ENCODE data around the gene USP36. TPM values are rescaled to one million over a fixed set of nuclear protein-coding genes. Genes with fewer than 3 reads are reported as not detected.

Gene USP36
- total RNA-seq, 1 experiment from 2014 or later: 28.8 TPM

DNA sequence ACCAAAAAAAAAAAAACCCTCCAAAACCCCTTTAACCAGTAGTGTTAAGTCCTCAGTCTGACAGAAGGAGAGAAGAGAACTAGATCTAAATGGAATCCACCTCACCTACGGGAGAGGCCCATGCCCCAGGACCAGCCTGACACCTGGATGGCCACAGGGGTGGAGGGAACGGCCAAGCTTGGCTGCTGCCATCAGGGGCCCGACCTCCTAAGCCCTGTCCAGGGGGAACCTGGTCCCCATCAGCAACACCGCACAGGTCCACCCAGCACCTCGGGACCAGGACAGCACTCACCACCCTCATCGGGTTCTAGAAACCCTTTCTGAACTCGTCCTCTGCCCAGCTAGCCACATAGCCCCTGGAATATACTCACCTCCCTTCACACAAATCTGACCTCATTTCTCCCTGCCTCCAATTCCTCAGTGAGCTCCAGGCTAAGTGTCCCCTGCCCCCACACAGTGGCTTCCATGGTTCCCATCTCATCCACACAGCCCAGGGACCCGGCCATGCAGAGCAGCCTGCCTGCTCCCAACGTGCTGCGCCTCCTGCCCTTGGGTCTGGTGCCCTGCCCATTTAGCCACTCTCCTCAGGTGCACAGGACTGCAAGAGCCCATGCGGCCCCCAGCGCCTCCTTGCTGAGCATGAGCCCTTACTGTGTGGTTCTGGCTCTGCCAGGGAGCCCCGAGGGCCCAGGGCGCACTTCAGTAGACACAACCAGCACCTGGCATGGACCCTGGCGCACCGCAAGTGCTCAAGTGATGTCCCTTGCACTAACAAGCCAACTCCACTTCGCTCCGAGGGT, 40.3 kb downstream of the USP36 start:
- in situ Hi-C loops (cut with HindIII; ENCODE audit: low pct_unique_long_range_greater_than_20kb, low sequenced_read_pairs): no loop called here

DNA sequence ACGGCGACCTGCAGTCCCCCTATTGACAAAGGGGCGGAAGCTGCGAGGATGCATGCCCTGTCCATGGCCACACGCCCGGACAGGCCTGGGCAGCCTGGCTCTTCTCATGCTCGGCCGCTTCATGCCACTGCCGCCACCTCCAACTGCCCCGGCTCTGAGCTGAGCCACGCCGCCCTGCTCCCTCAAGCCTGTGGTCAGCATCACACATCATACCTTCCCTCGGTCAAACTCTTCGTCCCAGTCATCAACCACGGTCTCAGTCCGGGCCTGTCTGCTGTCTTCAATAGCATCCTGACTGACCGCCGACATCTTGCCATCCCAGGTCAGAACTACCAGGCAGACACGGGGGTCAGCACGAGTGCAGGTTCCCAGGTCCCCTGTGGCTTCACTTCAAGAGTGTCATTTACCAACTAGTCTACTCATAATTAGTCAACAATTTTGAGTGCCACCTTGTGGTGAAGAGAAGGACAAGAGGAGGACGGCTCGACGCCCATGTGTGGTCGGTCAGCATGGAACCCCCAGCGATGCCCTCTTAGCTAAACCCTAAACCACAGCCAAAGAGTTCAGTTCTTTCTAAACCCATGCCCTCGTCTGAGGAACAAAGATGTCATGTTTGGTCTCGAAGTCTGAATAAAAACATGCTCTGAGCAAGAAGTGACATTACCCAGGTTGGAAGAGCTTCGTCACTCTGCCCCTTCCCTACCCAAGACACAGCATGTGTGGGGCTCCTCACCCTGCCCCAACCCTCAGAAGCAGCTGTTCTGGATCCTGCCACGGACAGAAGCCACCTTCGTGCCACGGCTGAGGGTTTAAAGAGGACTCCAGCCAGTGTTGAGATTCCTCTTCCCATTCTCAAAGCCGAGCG, 41.7 kb downstream of the USP36 start:
- in situ Hi-C loops (cut with HindIII; ENCODE audit: low pct_unique_long_range_greater_than_20kb, low sequenced_read_pairs): no loop called here
- DNase-seq (ENCODE audit: low read depth): peak; percentile 24

More for the DNA sequence above, 40.3 kb downstream of the USP36 start:
- no peak for DNase-seq (ENCODE audit: low read depth)

DNA sequence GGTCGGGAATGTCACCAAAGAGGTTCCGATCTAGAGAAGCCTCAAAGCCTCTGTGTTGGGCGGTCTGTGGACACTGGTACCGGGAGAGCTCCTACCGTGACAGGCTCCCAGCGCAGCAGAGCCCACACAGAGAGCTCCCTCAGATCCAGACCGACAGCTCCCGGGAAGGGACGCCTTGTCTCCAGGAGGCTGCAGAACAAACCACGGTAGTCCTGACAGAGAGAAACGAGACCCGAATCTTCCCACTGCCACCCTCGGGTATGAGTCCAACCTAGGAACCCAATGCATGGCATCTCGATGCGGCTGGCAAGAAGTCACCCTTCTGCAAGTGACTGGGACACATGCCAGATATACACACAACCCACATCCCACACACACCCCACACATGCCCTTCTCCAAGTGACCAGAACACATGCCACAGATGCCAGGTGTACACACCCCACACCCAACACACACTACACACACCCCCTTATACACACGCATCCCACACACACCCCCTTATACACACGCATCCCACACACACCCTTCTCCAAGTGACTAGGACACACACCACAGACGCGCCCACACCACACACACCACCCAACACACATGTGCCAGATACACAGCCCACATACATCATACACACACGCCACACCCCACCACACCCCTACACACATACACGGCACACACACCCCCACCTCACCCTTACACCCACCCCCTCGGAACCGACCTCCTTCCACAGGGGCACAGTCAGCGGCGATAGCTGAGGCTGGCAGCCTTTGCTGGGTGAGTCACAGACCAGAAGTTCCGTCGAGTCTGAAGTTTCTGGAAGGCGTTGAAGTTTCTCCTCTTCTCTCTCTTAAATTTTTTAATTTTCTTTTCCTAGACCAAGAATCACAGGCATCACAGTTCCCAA, 42.7 kb downstream of the USP36 start:
- DNase-seq (ENCODE audit: low read depth): no peak
- in situ Hi-C loops (cut with HindIII; ENCODE audit: low pct_unique_long_range_greater_than_20kb, low sequenced_read_pairs): no loop called here

DNA sequence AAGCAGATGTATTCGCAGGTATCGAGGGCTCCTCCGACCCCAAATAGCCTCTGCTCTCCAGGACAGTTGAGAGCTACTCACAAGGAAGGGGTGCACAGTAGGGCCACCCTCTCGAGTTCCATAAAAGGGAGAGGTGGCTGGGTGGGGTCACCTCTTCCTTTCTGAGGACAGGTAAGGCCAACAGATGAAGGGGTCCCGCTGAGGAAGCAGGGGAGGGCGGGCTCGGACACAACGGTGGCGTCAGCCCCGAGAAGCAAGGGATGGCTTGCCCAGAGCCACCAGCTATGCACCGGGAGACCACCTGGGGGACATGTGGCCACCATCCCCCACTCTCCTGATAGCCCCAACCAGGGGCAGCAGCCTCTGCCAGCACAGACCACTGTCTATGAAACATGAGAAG, 43.4 kb downstream of the USP36 start:
- DNase-seq (ENCODE audit: low read depth): no peak
- in situ Hi-C loops (cut with HindIII; ENCODE audit: low pct_unique_long_range_greater_than_20kb, low sequenced_read_pairs): no loop called here

DNA sequence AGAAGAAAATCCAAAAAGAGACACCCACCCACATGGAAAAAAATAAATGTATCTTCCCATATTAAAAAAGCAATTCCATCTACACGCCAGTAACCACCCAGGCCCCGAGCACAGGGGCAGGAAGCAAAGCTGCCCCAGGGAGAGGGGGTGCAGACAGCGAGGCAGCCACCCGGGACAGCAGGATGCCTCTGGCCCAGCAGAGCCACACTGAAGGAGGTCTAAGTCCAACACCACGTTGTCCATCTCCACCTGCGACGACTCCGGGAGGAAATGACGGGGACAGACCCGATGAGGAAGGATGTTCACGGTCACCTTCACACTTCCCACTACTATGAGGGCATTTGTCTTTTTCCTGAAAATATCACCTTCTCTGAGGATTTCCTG, 44.1 kb downstream of the USP36 start:
- in situ Hi-C loops (cut with HindIII; ENCODE audit: low pct_unique_long_range_greater_than_20kb, low sequenced_read_pairs): no loop called here
- DNase-seq (ENCODE audit: low read depth): no peak

DNA sequence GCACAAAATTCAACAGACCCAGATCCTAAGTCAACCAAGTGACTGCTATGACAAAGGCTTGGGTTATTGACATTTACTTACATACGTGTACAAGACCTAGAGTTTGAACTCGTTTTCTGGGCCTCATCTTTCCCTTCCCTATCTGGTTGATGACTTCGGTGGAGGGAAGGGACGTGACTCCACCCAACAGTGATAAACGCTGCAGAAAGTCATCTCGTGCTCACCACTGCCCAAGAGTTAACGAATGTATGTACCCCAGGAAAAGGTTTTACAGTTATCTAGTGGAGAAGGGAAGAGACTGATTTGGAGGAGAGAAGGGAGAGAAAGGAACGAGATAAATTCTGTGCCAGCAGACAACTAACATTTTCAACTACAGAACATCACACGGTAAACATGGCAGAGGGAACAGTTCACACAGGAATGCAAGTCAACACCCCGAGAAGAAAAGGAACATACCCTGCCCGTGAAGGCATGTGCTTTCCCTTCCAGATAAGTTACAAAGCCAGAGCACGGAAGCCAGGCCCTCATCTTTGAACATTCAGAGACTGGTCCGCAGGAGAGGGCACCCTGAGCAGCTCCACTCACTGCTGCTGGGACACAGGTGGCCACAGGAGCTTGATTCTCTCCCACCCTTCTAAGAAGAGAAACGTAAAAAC, 44.6 kb downstream of the USP36 start:
- in situ Hi-C loops (cut with HindIII; ENCODE audit: low pct_unique_long_range_greater_than_20kb, low sequenced_read_pairs): no loop called here
- DNase-seq (ENCODE audit: low read depth): no peak

DNA sequence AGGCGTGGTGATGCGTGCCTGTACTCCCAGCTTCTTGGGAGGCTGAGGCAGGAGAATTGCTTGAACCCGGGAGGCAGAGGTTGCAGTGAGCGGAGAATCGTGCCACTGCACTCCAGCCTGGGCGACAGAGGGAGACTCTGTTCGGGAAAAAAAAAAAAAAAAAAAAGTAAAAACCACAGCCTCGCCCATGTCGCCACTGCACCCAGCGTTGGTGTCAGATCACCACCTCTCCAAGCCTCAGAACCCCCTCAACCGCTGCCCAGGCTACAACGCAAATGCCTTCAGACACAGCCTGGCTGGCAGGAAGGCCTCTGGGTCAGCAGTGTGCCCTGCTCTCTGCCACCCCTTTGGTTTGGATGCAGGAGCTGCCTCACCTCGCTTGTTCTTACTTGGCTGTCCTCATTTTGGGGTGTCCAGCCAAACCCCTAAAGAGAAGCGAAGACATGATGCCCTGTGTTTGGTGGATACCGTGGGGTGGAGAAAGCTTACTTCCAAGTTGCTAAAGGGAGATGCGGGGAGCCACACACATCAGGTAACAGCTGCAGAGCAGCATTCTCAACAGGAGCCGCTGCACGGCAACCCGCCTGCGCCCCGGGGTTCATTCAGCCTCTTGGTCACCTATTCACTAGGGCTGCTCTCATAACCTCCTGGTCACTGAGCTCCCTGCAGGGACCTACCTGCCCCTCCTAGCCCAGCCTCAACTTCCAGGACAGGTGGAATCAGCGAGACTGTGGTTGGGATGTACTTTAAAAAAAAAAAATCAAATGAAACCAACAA, 45.6 kb downstream of the USP36 start:
- in situ Hi-C loops (cut with HindIII; ENCODE audit: low pct_unique_long_range_greater_than_20kb, low sequenced_read_pairs): no loop called here
- no peak for DNase-seq (ENCODE audit: low read depth)

DNA sequence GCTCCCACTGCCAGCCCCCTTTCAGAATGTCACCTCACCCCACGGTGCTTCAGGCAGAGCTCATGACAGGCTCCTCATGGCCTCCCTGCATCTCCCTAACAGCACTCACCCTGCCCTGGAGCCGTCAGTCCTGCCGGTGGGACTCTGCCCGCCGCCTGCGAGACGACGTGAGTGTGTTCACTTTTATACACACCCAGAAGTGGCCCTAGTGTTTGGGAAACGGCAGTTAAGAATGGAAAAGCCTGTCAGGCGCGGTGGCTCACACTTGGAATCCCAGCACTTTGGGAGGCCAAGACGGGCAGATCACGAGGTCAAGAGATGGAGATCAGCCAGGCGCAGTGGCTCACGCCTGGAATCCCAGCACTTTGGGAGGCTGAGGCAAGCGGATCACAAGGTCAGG, 46.2 kb downstream of the USP36 start:
- in situ Hi-C loops (cut with HindIII; ENCODE audit: low pct_unique_long_range_greater_than_20kb, low sequenced_read_pairs): no loop called here

DNA sequence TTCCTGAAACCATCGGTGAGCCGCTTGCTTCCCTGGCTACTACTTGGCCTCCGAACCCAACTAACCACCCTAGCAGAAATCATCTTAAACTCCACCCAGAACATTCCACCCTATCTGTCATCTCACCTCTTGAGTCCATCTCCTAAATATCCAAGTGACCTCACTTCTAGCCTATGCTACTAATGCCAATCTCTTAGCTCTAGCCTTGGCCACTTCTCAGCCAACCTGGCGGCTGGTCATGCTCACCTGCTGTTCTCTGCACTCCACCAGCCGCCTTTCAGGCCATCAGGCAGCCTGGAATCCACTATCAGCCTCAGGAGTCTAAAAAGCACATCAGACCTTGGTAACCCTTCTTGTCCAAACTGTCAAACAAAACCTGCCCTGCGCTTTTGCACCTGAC, 46.6 kb downstream of the USP36 start:
- no peak for DNase-seq (ENCODE audit: low read depth)
- in situ Hi-C loops (cut with HindIII; ENCODE audit: low pct_unique_long_range_greater_than_20kb, low sequenced_read_pairs): no loop called here

More for the DNA sequence above, 46.2 kb downstream of the USP36 start:
- no peak for DNase-seq (ENCODE audit: low read depth)

DNA sequence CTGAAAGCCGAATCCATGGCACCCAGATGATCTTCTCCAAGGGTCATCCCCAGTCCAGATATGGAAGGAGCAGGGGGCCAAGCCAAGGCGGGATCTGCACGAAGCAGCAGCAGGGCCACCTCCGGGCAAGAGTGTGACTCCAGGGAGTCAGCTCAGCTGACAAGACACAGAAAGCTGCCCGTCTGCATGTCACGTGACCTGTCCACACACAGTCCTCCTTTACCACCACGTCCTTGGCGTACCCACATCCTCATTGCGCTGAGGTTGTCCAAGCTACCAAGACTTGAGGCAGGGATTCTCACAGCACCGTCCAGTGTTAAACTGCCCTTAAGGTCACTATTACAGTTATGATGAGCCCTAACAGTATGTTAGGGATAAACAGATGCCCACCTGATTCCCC, 47.2 kb downstream of the USP36 start:
- DNase-seq (ENCODE audit: low read depth): no peak
- in situ Hi-C loops (cut with HindIII; ENCODE audit: low pct_unique_long_range_greater_than_20kb, low sequenced_read_pairs): no loop called here

DNA sequence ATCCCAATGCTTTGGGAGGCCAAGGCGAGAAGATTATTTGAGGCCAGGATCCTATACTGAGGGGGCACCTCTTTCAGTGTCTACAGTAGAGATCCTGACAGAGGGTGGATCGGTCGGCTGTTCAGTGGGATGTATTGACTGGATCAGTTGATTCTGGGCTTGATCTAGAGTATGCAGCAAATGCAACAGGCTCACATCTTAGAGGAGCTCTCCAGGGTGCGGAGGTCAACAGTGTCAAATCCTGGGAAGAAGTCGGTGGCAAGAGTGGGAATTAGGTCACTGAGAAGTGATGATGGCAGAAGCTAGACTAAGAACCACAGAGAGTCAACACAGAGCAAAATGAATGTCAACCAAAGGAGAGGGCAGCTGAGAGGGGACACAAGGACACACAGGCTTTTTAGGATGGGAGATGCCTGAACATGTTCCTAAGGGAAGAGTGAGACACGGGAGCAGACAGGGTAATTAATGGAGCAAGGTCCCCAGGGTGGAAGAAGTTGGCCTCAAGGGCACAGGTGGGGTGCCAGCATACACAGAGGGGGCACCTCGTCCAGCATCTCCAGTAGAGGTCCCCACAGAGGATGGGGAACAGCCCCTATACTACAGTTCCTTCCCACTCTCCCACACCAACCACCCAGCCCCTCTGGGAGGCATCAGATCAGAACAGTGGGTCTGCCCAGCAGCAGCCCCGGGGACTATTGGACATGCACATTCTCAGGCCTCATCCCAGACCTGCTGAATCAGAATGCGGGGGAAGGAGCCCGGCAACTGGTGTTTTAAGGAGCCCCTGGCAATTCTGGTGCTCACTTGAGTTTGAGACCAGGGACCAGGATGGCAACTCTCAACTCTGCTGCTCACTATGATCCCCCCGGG, 48.5 kb downstream of the USP36 start:
- DNase-seq (ENCODE audit: low read depth): no peak
- in situ Hi-C loops (cut with HindIII; ENCODE audit: low pct_unique_long_range_greater_than_20kb, low sequenced_read_pairs): no loop called here

DNA sequence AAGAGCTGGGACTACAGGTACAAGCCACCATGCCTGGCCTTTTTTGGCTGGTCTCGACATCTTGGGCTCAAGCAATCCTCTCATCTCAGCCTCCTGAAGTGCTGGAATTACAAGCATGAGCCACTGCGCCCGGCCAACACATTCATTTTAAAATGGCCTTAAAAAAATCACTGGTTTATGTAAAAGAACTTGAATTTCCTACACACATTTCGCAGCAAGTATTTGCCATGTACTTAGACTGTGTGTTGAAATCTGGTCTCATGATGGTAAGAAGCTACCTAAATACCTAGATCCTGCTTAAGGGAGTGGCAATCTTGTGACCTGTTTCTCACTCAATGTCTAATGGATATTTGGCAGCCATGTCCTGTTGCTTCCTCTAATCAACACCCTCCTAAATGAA, 50.1 kb downstream of the USP36 start:
- no peak for DNase-seq (ENCODE audit: low read depth)
- in situ Hi-C loops (cut with HindIII; ENCODE audit: low pct_unique_long_range_greater_than_20kb, low sequenced_read_pairs): no loop called here

DNA sequence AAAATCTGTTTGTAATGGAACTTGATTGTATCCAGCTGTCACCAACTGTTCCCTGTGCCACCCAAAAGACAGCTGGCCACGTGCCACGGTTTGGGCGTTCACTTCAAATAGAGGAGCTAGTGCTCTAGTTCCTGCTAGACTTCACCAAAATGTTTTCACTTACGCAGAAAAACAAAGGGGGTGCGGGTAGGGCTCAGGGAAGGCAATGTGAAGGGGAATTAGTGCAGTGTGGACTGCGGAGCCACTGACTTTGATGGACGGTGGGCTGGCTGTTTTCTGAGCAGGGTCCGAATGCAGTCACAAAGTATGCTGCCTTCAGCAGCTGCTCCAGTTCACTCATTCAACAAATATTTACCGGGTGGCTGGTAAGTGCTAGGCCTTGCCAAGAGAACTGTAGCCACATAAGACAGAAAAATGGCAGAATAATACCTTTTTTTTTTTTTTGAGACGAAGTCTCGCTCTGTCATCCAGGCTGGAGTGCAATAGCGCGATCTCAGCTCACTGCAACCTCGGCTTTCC, 50.9 kb downstream of the USP36 start:
- DNase-seq (ENCODE audit: low read depth): no peak
- in situ Hi-C loops (cut with HindIII; ENCODE audit: low pct_unique_long_range_greater_than_20kb, low sequenced_read_pairs): no loop called here

DNA sequence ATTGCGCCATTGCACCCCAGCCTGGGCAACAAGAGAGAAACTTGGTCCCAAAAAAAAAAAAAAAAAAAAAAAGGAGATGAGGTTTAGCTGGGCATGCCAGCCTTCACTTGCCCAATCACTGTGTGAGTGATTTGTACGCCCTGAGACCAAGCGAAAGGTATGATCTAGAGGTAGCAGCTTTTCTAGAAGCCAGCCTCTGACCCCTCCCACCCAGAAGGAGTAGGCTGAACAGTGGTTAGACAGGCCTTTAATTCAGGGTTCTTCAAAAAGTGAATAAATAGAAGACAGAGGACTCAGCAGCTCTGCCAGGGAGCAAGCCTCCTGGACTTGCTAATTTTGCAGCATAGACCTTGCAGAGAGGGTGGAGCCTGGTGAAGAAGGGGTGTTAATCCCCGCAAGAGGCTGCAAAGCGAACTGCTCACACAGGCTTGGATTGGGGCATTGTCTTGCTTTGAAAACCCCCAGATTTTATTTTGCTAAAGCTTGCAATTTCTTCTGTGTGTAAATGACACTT, 51.4 kb downstream of the USP36 start:
- in situ Hi-C loops (cut with HindIII; ENCODE audit: low pct_unique_long_range_greater_than_20kb, low sequenced_read_pairs): no loop called here
- no peak for DNase-seq (ENCODE audit: low read depth)

DNA sequence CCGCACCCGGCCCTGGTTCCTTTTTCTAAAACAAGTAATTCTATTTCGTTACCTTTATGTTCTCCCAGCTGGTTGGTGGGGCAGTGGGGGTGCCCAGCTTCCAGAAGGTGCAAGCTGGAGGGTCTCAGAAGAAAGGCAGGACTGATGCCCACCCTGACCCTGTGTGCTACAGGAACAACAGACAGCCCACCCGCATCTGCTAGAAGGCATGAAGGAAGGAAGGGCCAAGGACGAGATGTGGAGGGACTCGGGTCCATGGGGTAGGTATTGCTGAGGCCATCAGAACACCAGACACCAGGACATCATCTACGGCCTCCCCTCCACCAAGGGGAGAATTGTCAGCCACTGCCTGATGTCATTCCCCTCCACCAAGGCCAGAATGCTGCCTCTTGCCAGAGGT, 52.2 kb downstream of the USP36 start:
- no peak for DNase-seq (ENCODE audit: low read depth)
- in situ Hi-C loops (cut with HindIII; ENCODE audit: low pct_unique_long_range_greater_than_20kb, low sequenced_read_pairs): no loop called here

DNA sequence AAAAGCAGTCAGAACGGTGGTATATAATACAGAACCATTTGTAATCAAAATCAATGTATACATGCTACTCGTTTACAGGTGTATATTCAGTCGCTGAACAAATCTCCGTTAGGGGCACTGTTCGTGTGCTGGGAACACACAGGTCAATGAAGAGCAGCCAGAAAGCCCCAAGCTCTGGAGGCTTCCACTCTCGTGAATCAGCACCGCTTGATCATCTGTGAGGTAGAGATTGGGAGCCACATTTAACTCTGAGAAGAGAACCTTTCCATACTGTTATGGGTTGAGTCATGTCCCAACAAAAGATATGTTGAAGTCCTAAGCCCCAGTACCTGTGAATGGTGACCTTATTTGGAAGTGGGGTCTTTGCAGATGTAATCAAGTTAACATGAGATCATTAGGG, 53.2 kb downstream of the USP36 start:
- in situ Hi-C loops (cut with HindIII; ENCODE audit: low pct_unique_long_range_greater_than_20kb, low sequenced_read_pairs): no loop called here
- DNase-seq (ENCODE audit: low read depth): no peak

All from Caki2 (cell line).